Measurements from ENCODE around the gene BCL2. TPM values are rescaled to one million over a fixed set of nuclear protein-coding genes. Genes with fewer than 3 reads are reported as not detected.

Gene BCL2
- total RNA-seq, 1 donor from 2014 or later = 5.2 TPM

DNA sequence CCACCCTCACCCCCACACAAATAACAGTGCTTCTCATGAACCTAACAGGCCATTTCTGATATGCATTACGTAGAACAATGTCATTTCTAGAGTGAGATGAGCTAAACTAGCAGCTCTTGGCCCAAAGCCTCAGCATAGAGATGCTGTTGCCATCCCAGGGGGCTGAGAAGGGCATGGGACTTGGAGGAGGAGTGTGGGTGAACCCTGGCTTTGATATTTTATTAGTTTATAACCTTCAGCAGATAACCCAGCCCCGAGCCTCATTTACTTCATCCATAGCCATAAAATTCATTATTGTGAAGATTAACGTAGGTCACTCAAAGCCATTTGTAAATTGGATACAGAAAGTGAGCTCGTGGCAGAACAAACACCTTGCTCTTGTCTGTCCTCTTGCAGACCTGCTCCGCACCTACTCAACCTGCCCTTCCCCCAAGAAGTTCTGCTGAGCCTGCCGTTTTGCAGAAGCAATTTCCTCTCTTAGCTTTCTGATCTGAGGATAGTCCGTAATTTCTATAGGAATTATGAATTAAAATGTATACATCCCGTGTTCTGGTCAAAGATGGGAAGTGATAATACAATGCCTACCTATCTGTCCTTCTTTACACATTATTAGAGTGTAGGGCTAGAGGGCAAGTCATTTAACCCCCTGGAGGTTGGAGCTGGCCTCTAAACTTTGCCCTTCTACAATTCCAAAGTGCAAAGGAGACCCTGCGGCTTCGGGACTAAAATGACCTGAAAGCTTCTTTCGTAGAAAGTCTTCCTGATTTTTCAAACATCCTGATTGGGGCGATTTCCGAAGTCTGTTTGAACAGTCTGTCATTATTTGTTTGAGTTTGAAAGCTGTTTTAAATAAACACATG is 187.4 kb downstream of the BCL2 start:
- peaks cover 2% of the 10 kb centered on the region for H3K27me3 ChIP-seq (ENCODE audit: control insufficient read depth, insufficient read depth, low read length)
- no peak for DNase-seq (ENCODE audit: low read depth)
- no peak overlapping the region for H3K4me3 ChIP-seq (ENCODE audit: low read depth, low read length)
- no peaks in the 10 kb centered on the region for H3K36me3 ChIP-seq (ENCODE audit: control insufficient read depth, insufficient read depth, low read length)
- TF ChIP-seq, protein P1, sequence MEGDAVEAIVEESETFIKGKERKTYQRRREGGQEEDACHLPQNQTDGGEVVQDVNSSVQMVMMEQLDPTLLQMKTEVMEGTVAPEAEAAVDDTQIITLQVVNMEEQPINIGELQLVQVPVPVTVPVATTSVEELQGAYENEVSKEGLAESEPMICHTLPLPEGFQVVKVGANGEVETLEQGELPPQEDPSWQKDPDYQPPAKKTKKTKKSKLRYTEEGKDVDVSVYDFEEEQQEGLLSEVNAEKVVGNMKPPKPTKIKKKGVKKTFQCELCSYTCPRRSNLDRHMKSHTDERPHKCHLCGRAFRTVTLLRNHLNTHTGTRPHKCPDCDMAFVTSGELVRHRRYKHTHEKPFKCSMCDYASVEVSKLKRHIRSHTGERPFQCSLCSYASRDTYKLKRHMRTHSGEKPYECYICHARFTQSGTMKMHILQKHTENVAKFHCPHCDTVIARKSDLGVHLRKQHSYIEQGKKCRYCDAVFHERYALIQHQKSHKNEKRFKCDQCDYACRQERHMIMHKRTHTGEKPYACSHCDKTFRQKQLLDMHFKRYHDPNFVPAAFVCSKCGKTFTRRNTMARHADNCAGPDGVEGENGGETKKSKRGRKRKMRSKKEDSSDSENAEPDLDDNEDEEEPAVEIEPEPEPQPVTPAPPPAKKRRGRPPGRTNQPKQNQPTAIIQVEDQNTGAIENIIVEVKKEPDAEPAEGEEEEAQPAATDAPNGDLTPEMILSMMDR (IDR thresholded peaks at IDR 0.05; ENCODE audit: insufficient read depth, low read length, poor library complexity, severe bottlenecking) = no peak

DNA sequence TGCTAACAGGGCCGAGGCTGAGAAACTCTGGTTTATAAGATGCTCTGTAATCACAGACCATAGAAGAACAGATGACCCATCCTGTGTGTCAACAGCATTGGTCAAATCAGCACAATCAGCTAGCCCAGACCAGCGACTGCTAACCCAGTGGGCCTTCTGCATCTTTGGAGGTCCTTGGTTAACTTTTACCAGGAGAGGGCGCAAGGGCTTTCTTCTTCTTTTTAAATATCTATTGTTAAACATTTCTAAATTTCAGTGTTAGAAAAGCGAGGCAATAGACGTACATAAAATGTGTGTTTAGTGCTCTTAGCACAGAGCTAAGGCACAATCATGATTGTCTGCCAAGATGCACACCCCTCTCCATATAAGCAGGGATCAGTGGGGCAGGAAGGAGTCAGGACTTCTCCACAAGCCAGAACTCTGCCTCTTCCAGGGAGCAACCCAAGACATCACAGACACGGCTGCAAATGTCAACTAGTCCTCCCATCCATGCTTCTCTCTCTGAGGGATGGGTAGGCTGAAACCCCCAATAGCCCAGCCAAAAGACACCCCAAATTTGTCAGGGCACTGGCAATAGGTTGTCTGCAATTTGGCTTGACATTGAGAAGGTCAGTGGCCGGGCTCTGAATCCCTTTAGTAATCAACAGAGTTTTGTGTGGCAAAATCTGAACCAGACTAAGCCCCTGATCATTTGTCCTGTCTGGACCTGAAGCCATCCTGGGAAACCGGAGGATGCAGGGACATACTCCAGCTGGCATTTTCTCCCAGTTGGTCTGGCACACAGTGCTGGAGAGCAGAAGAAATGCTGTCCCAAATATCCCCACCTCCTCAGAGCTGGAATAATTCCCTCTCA is 188.2 kb downstream of the BCL2 start:
- Histone ChIP-seq H3K27me3 (ENCODE audit: control insufficient read depth, insufficient read depth, low read length) (peaks cover 2% of the 10 kb centered on the region), H3K4me3 (ENCODE audit: low read depth, low read length) (no peak overlapping the region), H3K36me3 (ENCODE audit: control insufficient read depth, insufficient read depth, low read length) (no peaks in the 10 kb centered on the region)
- TF ChIP-seq, protein P1 (IDR thresholded peaks at IDR 0.05; ENCODE audit: insufficient read depth, low read length, poor library complexity, severe bottlenecking) = peak; percentile 63
- DNase-seq (ENCODE audit: low read depth) = no peak

DNA sequence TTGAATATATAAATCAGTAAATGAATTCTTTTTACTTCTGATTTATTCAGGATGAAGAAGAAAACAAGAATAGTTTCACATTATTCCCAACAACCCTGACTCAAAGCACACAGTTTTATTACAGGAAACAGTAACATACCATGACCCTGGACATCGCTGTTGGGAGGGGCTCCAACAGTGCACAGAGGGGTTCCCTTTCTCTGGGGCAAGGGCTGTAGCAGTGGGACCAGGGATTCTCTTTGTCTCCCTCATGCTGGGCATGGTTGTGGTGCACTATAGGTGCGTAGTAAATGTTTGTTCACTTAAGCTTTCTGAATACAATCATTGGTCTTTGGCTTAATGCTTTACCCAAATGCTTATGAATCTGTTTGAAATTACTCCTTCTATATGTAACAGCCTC is 189.4 kb downstream of the BCL2 start:
- Histone ChIP-seq H3K36me3 (ENCODE audit: control insufficient read depth, insufficient read depth, low read length) (no peaks in the 10 kb centered on the region), H3K4me3 (ENCODE audit: low read depth, low read length) (no peak overlapping the region), H3K27me3 (ENCODE audit: control insufficient read depth, insufficient read depth, low read length) (peaks cover 2% of the 10 kb centered on the region)
- TF ChIP-seq, protein P1 (IDR thresholded peaks at IDR 0.05; ENCODE audit: insufficient read depth, low read length, poor library complexity, severe bottlenecking) = no peak
- no peak for DNase-seq (ENCODE audit: low read depth)

DNA sequence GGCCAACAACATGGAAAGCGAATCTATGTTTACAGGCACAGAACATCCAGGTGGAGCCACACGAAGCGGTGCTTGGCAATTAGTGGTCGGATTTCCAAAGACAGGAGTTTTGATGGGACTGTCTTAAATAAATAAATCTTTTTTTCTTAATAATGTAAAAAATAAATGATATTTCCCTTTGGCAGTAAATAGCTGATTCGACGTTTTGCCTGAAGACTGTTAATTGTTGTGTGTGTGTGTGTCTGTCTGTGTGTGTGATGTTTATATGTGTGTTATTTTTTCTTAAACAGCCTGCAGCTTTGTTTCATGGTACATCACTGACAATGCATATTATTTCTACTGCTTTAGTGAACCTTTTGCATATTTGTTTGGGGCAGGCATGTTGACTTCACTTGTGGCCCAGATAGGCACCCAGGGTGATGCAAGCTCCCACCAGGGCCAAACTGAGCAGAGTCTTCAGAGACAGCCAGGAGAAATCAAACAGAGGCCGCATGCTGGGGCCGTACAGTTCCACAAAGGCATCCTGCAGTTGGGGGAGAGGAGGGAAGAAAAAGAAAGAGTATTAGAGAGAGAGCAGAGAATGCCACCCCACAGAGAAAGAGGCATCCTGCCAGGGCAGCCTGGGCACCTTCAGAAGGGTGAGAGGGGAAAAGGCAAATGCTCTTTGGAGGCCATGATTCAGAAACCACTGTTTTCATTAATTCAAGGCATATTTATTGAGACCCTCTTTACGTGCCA is 191.2 kb downstream of the BCL2 start:
- DNase-seq (ENCODE audit: low read depth) = no peak
- Histone ChIP-seq H3K27me3 (ENCODE audit: control insufficient read depth, insufficient read depth, low read length) (peaks cover 2% of the 10 kb centered on the region), H3K36me3 (ENCODE audit: control insufficient read depth, insufficient read depth, low read length) (no peaks in the 10 kb centered on the region), H3K4me3 (ENCODE audit: low read depth, low read length) (no peak overlapping the region)
- TF ChIP-seq, protein P1 (IDR thresholded peaks at IDR 0.05; ENCODE audit: insufficient read depth, low read length, poor library complexity, severe bottlenecking) = no peak

DNA sequence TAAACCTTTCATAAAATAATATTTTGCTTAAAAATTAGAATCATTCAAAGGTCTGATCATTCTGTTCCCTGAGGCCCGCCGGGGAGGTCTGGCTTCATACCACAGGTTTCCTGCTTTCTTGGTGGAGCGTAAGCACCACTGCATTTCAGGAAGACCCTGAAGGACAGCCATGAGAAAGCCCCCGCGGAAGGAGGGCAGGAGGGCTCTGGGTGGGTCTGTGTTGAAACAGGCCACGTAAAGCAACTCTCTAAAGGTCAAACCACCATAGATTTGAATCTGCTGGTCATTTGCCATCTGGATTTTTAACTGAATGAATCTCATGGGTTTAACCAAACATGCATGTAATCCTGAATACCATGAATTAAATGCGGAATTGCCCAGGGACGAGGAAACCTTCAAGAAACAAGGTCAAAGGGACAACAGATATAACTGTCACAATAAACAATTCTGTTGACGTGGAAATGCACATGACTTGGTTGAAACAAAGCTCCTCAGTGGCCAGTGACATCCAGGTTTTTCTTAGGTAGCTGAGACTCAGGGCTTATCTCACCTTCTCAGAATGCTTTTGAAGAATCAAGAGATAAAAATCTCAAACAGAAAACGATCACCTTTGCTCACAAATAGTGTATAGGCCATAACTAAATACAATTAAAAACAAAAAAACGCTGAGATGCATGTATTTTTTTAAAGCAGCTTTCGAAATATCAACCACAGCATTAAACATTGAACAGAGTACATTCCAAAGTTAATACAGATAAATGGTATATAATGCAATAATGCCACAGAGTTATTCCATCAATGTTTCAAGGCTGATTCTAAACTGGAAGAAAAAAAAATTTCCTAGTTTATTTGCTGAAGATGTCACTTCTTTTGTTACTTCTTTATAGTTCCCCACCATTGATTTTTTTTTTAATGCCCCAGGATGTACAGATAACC is 193.2 kb downstream of the BCL2 start:
- Histone ChIP-seq H3K4me3 (ENCODE audit: low read depth, low read length) (no peak overlapping the region), H3K36me3 (ENCODE audit: control insufficient read depth, insufficient read depth, low read length) (no peaks in the 10 kb centered on the region), H3K27me3 (ENCODE audit: control insufficient read depth, insufficient read depth, low read length) (no peaks in the 10 kb centered on the region)
- no peak for DNase-seq (ENCODE audit: low read depth)
- TF ChIP-seq, protein P1 (IDR thresholded peaks at IDR 0.05; ENCODE audit: insufficient read depth, low read length, poor library complexity, severe bottlenecking) = no peak
